DND-41 (cell line): ENCODE measurements around the gene ZNF593.

Source experiments
- CTCF ChIP-seq: IDR thresholded peaks from 2 replicates; pipeline ENCODE4 v1.5.1; 2012; ENCODE audit warnings: borderline replicate concordance, low read length, moderate library complexity, mild to moderate bottlenecking; ENCODE audit not compliant: poor library complexity, severe bottlenecking; ENCODE audit errors: extremely low read depth
- EZH2 ChIP-seq: IDR thresholded peaks from 3 replicates; pipeline ENCODE4 v1.6.1; 2012; ENCODE audit warnings: borderline replicate concordance, low read depth, mild to moderate bottlenecking, moderate library complexity, low read length, inconsistent platforms; ENCODE audit not compliant: severe bottlenecking

GRCh38 chr1:26161415-26162219, 8.1 kb upstream of the ZNF593 start:
- TF ChIP-seq CTCF: no peak
- TF ChIP-seq EZH2: no peak
